ENCODE data around the gene ZNF827.

ZNF827 gene

DNA sequence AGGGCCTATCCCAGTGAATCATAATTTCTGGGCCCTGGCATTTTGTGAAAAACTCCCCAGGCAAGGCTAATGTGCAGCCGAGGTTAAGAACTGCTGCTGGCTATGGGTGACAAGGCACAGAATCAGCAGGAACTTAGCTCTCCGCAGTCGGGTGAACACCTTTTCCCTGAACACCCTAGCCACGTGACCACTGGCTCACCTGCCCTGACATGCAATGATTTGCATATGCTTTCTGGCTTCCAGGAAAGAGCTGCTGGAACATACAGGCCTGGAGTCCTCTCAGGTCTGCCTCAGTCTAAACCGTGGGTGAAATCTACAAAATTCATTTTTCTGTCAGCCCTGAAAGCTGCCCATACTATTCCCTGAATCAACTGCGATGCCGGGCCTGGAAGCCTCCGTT lies 56.6 kb downstream of the ZNF827 start:
- no peaks in the 10 kb centered on the region for H3K9me3 ChIP-seq (ENCODE audit: severe bottlenecking)
- H3K27ac ChIP-seq (ENCODE audit: poor library complexity, severe bottlenecking) = no peak overlapping the region
- TF ChIP-seq, protein P1, sequence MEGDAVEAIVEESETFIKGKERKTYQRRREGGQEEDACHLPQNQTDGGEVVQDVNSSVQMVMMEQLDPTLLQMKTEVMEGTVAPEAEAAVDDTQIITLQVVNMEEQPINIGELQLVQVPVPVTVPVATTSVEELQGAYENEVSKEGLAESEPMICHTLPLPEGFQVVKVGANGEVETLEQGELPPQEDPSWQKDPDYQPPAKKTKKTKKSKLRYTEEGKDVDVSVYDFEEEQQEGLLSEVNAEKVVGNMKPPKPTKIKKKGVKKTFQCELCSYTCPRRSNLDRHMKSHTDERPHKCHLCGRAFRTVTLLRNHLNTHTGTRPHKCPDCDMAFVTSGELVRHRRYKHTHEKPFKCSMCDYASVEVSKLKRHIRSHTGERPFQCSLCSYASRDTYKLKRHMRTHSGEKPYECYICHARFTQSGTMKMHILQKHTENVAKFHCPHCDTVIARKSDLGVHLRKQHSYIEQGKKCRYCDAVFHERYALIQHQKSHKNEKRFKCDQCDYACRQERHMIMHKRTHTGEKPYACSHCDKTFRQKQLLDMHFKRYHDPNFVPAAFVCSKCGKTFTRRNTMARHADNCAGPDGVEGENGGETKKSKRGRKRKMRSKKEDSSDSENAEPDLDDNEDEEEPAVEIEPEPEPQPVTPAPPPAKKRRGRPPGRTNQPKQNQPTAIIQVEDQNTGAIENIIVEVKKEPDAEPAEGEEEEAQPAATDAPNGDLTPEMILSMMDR (IDR thresholded peaks at IDR 0.05; ENCODE audit: poor library complexity, severe bottlenecking) = no peak
- no peaks in the 10 kb centered on the region for H3K36me3 ChIP-seq (ENCODE audit: low read depth)
- H3K4me1 ChIP-seq (ENCODE audit: insufficient read depth, poor library complexity, severe bottlenecking) = peaks cover 8% of the 10 kb centered on the region
- H3K27me3 ChIP-seq (ENCODE audit: insufficient read depth, poor library complexity, severe bottlenecking) = no peaks in the 10 kb centered on the region
- DNase-seq (ENCODE audit: low spot score) (peak; percentile 67), ATAC-seq (ENCODE audit: low read depth) (peak; percentile 95)
- no peak overlapping the region for H3K4me3 ChIP-seq (ENCODE audit: severe bottlenecking)

DNA sequence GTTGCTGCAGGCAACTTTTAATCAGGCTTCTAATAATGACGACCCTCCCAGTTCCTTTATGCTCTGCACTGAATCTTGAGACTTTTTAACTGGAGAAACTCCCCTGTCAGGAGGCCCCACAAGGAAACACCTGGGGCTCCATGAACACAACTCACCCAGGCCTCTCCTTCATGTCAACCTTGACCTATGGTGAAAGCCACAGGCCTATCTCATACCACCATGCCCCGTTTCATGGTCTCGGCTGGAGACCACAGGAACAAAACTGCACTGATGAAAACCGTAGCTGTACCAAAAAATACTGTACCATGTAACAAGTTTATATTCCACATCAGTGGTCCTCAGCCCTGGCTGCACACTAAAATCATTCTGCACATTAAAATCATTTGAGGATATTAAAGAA lies 57.0 kb downstream of the ZNF827 start:
- ATAC-seq (ENCODE audit: low read depth) (no peak), DNase-seq (ENCODE audit: low spot score) (no peak)
- Histone ChIP-seq H3K4me1 (ENCODE audit: insufficient read depth, poor library complexity, severe bottlenecking) (peaks cover 8% of the 10 kb centered on the region), H3K9me3 (ENCODE audit: severe bottlenecking) (no peaks in the 10 kb centered on the region), H3K27ac (ENCODE audit: poor library complexity, severe bottlenecking) (no peak overlapping the region), H3K36me3 (ENCODE audit: low read depth) (no peaks in the 10 kb centered on the region), H3K27me3 (ENCODE audit: insufficient read depth, poor library complexity, severe bottlenecking) (no peaks in the 10 kb centered on the region), H3K4me3 (ENCODE audit: severe bottlenecking) (no peak overlapping the region)
- TF ChIP-seq, protein P1 (IDR thresholded peaks at IDR 0.05; ENCODE audit: poor library complexity, severe bottlenecking) = no peak

- no peak for DNase-seq (ENCODE audit: low spot score)
- H3K4me1 ChIP-seq (ENCODE audit: insufficient read depth, poor library complexity, severe bottlenecking) = peaks cover 8% of the 10 kb centered on the region
- ATAC-seq (ENCODE audit: low read depth) = no peak
- no peak overlapping the region for H3K4me3 ChIP-seq (ENCODE audit: severe bottlenecking)
- no peaks in the 10 kb centered on the region for H3K27me3 ChIP-seq (ENCODE audit: insufficient read depth, poor library complexity, severe bottlenecking)
- H3K9me3 ChIP-seq (ENCODE audit: severe bottlenecking) = no peaks in the 10 kb centered on the region
- H3K27ac ChIP-seq (ENCODE audit: poor library complexity, severe bottlenecking) = no peak overlapping the region
- peaks cover 5% of the 10 kb centered on the region; the same call in 1 of the 2 replicates for H3K36me3 ChIP-seq (ENCODE audit: low read depth)
- TF ChIP-seq, protein P1 (IDR thresholded peaks at IDR 0.05; ENCODE audit: poor library complexity, severe bottlenecking) = no peak
These were observed 58.2 kb downstream of the ZNF827 start for GRCh38 chr4:145880355-145880960.

- H3K9me3 ChIP-seq (ENCODE audit: severe bottlenecking) = no peaks in the 10 kb centered on the region
- TF ChIP-seq, protein P1 (IDR thresholded peaks at IDR 0.05; ENCODE audit: poor library complexity, severe bottlenecking) = no peak
- H3K4me1 ChIP-seq (ENCODE audit: insufficient read depth, poor library complexity, severe bottlenecking) = peaks cover 8% of the 10 kb centered on the region
- no peaks in the 10 kb centered on the region for H3K27me3 ChIP-seq (ENCODE audit: insufficient read depth, poor library complexity, severe bottlenecking)
- no peak overlapping the region for H3K4me3 ChIP-seq (ENCODE audit: severe bottlenecking)
- ATAC-seq (ENCODE audit: low read depth) = no peak
- no peak for DNase-seq (ENCODE audit: low spot score)
- peaks cover 5% of the 10 kb centered on the region; the same call in 1 of the 2 replicates for H3K36me3 ChIP-seq (ENCODE audit: low read depth)
- no peak overlapping the region for H3K27ac ChIP-seq (ENCODE audit: poor library complexity, severe bottlenecking)
These were observed 59.0 kb downstream of the ZNF827 start for GRCh38 chr4:145879598-145879997.

All from RWPE2 (cell line).